Measurements from ENCODE around the gene FAM181A.

FAM181A gene

DNA sequence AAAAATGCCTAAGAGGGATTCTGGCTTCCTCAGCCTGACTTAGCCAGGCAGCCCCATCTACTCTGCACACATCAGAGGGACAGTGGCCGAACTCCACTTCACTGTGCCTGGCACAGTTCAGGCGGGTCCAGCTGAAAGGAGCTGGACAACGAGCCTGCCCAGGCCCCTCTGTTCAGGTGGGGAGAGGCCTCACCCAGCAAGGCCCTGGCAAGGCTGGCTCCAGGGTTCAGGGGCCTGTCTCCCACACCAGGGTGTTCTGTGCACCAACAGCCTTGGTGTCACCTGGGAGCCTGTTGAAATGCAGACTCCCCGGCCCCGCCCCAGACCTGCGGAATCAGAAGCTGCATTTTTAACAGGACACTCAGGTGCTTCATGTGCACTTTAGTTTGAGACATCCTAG is 9.8 kb downstream of the FAM181A start:
- H3K9me3 Mint-ChIP-seq = no peaks in the 10 kb centered on the region
- peaks cover 3% of the 10 kb centered on the region for H3K27me3 Mint-ChIP-seq
- H3K4me3 Mint-ChIP-seq = no peak overlapping the region
- peaks cover 9% of the 10 kb centered on the region for H3K4me1 Mint-ChIP-seq
- no peaks in the 10 kb centered on the region for H3K36me3 Mint-ChIP-seq
- no peak overlapping the region for H3K27ac Mint-ChIP-seq

DNA sequence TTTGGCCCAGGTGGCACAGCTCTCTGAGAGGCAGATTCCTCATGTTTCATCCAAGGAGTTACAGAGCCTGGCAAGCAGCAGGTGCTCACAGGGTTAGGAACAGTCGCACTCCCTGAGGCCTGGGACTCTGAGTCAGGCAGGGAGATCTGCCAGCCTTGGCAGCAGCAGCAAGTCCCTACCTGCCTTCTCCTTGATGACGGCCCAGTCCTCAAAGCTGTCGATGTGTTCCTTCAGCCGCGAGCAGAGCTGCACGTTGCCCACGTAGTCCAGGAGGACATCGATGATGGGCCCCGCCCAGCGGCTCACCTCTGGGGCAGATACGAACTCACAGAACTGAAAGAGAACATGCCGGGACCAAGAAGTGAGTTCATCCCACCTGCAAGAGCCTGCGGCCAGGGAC is 10.4 kb downstream of the FAM181A start:
- Mint-ChIP-seq H3K27me3 (peaks cover 3% of the 10 kb centered on the region), H3K27ac (peak overlapping the region; percentile 62), H3K9me3 (no peaks in the 10 kb centered on the region), H3K4me1 (peaks cover 9% of the 10 kb centered on the region), H3K36me3 (no peaks in the 10 kb centered on the region), H3K4me3 (no peak overlapping the region)

DNA sequence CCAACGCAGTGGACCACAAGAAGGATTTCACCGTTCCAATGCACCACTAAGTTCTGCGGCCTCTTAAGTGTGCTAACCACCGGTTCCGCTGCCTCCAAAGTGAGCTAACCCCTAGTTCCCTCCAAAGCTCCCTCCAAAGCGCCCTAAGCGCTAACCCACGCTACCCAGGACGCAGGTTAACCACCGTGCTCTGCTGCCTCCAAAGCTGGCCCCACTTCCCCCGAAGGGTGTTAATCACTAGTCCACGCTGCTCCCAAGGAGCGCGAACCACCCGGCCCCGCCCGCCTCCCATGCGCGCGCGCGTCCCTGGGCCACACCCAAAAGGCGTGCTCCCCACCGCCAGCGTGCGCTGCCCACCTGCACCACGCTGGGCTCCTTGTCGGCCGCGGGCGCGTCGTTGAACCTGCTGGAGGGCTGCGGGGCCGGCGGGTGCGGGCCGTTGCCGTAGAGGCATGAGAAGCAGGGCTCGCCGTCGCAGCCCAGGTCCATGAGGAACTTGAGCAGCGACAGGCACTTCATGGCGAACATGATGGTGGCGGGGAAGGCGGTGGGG is 11.7 kb downstream of the FAM181A start:
- peaks cover 3% of the 10 kb centered on the region for H3K27me3 Mint-ChIP-seq
- no peaks in the 10 kb centered on the region for H3K36me3 Mint-ChIP-seq
- H3K27ac Mint-ChIP-seq = no peak overlapping the region
- peaks cover 9% of the 10 kb centered on the region for H3K4me1 Mint-ChIP-seq
- H3K9me3 Mint-ChIP-seq = no peaks in the 10 kb centered on the region
- H3K4me3 Mint-ChIP-seq = peak overlapping the region; percentile 60

DNA sequence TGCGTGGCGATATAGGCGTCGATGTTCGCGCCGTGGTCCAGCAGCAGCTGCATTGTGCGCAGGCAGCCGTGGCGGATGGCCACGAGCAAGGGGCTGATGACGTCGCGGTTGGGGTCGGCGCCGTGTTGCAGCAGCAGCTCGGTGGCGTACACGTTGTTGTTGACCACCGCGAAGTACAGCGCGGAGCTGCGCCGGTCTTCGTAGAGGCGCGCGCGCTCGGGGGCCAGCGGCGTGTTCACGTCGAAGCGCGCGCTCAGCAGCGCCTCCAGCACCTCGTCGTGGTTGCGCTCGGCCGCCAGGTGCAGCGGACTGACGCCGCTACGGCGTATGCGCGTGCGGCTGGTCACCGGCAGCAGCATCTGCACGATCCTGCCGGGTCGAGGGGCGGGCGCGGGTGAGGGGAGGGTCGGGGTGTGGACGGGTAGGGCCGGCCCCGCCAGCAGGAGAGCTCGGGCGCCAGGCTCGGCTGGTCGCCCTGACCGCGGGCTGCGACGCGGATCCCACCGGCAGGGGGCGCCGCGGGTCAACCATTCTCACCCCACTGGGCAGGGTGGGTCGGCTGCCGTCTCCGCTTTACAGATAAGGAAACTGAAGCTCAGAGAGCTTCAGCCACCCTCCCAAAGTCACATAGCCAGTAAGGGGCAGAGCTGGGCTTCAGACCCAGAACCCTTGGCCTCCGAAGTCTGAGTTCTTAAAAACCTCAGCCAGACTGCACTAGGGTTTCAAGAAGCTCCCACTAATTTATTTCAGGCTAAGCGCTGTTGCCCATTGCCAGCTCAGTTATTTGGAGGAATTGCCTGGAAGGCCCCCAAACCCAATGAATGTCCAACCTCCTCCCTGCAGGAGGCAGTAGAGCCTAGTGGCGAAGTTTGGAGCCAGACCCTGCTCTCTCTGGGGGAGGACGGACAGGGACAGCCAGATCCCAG is 12.4 kb downstream of the FAM181A start:
- H3K4me3 Mint-ChIP-seq = peak overlapping the region; percentile 60
- no peaks in the 10 kb centered on the region for H3K36me3 Mint-ChIP-seq
- H3K4me1 Mint-ChIP-seq = peaks cover 9% of the 10 kb centered on the region
- H3K27me3 Mint-ChIP-seq = peaks cover 3% of the 10 kb centered on the region
- no peaks in the 10 kb centered on the region for H3K9me3 Mint-ChIP-seq
- no peak overlapping the region for H3K27ac Mint-ChIP-seq

DNA sequence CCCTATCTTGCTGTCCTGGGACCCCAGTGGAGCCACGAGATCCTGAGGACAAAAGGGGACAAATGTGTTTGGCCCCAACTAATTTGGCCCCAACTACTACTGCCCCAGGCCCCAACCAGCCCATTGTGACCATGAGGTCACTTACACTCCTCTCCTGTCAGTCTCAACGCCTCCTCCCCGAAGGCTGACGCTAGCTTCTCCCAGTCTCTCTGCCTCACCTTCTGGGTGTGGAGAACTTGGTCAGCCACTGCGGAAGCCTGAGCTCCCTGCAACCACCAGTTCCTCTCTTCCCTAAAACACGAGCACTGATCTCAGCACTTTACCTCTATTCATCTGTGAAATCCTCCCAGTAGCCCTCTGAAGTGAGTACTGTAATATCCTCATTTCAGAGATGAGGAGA is 13.3 kb downstream of the FAM181A start:
- Mint-ChIP-seq H3K4me3 (peak overlapping the region; percentile 65), H3K4me1 (peaks cover 9% of the 10 kb centered on the region), H3K9me3 (no peaks in the 10 kb centered on the region), H3K36me3 (no peaks in the 10 kb centered on the region), H3K27me3 (peaks cover 3% of the 10 kb centered on the region), H3K27ac (peak overlapping the region; percentile 89)

DNA sequence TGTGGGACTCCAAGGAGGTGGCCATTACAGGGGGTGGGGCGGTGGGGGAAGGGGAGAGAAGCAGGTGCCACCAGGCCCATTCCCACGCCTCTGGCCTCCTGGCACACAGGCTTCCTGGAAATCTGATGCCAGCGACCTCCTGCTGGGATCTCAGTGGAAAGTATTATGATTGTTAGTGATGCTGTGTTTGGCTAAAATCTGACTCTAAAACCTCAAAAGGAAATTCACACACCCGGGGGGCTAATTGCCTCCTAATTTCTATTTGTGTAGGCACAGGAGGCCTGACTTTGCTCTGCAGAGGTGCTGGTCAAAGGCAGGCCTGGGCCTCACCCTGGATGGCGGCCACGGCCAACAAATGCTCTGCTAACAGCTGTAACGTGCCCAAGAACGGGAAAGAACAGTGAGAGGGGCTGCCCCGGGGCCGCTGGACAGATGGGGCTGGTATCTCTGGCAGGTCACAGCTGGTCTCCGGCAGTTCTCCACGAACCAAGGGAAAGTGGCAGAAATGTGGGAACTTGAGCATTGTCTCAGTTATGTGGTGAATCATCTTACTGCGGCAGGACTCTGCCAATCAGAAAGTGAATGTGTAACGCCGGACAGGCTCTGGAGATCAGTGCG is 14.3 kb downstream of the FAM181A start:
- H3K27me3 Mint-ChIP-seq = peaks cover 3% of the 10 kb centered on the region
- no peaks in the 10 kb centered on the region for H3K9me3 Mint-ChIP-seq
- peak overlapping the region; percentile 38 for H3K27ac Mint-ChIP-seq
- no peaks in the 10 kb centered on the region for H3K36me3 Mint-ChIP-seq
- peaks cover 9% of the 10 kb centered on the region for H3K4me1 Mint-ChIP-seq
- H3K4me3 Mint-ChIP-seq = no peak overlapping the region

DNA sequence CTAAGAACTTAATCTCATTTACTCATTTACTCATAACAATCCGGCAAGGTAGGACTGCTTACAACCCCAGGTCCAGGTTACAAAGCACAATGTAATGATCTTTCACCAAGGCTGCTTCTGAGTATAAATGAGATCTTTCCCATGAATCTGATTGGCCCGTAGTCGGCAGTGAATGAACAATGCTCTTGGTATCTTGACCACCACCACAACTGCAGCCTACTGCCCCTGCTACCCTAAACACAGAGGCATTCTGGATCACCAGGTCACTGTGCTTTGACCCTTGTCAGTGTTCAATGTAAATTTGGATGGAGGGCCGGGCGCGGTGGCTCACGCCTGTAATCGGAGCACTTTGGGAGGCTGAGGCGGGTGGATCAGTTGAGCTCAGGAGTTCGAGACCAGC is 15.9 kb downstream of the FAM181A start:
- H3K27me3 Mint-ChIP-seq = peaks cover 2% of the 10 kb centered on the region
- no peak overlapping the region for H3K4me3 Mint-ChIP-seq
- H3K4me1 Mint-ChIP-seq = peaks cover 9% of the 10 kb centered on the region
- no peaks in the 10 kb centered on the region for H3K9me3 Mint-ChIP-seq
- H3K36me3 Mint-ChIP-seq = no peaks in the 10 kb centered on the region
- no peak overlapping the region for H3K27ac Mint-ChIP-seq

DNA sequence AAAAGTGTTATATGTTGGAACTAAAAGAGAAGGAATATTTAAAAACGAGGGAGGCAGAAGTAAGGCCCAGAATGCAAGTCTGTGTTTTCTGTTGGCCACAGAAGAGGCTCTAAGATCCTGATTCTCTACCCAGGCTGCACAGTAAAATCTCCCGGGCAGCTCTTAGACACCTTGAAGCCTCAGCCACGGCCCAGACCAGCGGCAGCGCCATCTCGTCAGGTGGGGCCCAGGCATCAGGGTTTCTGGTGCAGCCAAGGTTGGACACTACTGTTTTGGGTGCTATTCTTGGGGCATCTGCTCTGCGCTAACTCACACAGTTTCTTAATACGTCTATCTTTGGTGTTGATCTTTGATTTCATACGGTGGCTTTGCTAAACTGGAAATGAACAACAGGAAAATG is 16.8 kb downstream of the FAM181A start:
- H3K27ac Mint-ChIP-seq = no peak overlapping the region
- no peaks in the 10 kb centered on the region for H3K9me3 Mint-ChIP-seq
- no peak overlapping the region for H3K4me3 Mint-ChIP-seq
- H3K27me3 Mint-ChIP-seq = peaks cover 2% of the 10 kb centered on the region
- peaks cover 9% of the 10 kb centered on the region for H3K4me1 Mint-ChIP-seq
- H3K36me3 Mint-ChIP-seq = no peaks in the 10 kb centered on the region

DNA sequence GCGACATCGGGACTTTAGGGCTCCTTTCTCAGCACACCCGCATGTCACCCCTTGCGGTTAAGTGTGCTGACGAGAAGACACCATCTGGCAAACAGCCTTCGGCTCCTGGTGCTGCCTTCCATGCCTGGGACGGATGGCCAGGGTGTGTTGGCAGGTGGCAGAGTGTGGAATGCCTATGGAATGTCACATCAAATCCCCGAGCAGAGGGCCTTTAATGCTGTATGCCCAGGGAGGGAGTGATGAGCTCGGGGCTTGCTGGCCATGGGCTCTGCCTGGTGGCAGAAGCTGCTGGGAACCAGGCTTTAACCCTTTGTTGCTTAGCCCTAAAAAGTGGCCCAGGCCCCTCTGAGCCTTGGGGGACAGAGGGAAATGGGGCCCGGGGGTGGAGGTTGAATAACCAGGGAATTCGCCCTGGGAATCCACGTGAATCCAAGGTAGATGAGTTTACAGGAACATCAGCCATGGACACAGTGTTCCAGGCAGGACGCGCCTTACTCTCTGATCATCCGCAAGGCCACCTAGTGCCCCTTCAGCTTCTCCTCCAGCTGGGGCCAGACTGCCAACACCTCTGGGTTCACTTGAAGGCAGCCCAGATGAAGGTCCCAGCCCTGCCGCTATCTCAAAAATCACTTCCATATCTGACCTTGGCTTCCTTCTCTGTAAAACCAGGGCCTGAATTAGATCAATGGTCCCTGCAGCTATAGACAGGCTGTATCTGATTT is 17.4 kb downstream of the FAM181A start:
- no peak overlapping the region for H3K4me3 Mint-ChIP-seq
- no peak overlapping the region for H3K27ac Mint-ChIP-seq
- H3K36me3 Mint-ChIP-seq = no peaks in the 10 kb centered on the region
- peaks cover 2% of the 10 kb centered on the region for H3K27me3 Mint-ChIP-seq
- peaks cover 9% of the 10 kb centered on the region for H3K4me1 Mint-ChIP-seq
- no peaks in the 10 kb centered on the region for H3K9me3 Mint-ChIP-seq

DNA sequence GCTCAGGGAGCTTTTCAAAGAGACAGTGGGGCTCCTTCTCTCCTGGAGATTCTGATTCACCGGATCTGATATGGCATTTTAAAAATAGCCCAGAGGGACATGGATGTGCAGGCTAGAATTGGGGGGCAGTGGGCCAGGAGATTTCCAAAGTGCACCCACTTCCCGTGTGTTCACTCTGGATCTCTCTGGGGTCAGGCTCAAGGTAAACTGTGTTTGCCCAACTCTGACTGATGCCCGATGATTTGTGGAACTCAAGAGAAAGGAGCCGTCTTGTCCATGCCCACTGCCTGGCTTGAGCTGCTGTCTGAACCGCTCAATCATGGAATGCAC is 17.9 kb downstream of the FAM181A start:
- Mint-ChIP-seq H3K4me1 (peaks cover 6% of the 10 kb centered on the region), H3K27me3 (peaks cover 2% of the 10 kb centered on the region), H3K27ac (no peak overlapping the region), H3K36me3 (no peaks in the 10 kb centered on the region), H3K9me3 (no peaks in the 10 kb centered on the region), H3K4me3 (no peak overlapping the region)

DNA sequence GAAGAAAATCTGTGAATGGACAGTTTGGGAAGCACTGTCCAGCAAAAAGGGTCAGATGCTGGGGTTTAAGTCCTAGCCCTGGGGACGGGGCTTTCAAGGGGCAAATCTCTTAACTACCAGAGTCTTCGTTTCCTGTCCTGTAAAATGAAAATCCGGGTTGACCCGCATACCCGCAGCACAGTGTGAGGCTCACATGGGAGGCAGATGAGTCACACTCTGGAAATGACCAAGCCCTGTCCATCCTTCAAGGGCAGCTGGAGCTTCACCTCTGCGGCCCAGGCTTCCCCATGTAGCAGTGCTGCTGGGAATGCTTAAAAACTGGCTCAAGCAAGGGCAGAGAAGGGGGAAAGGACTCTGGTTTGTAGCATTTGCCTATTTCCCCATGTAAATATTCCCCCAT is 19.0 kb downstream of the FAM181A start:
- Mint-ChIP-seq H3K27ac (no peak overlapping the region), H3K27me3 (no peaks in the 10 kb centered on the region), H3K36me3 (no peaks in the 10 kb centered on the region), H3K9me3 (no peaks in the 10 kb centered on the region), H3K4me3 (no peak overlapping the region), H3K4me1 (no peaks in the 10 kb centered on the region)

DNA sequence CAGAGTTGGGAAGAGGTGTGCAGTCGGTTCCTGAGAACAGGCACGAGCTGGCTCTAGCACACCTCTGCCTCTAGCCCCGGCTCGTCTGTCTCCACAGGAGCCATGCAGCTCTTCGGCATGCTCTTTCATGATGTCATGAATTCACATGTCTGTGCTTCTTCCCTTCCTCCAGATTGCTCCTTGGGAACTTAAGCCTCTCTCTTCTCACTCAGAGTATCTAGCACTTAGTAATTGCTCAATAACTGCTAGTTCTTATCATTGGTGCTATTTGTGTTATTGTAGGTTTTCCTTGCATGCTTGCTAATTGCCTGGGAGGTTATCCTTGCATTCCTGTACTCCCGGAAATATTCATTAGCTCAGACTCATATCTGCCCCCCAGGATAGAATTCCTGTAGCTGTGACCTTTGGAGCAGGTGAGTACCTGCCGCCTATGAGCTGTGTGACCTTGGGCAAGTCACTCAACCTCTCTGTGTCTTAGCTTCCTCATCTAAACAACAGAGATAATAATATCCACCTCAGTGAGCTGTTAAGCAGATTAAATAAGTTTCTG is 19.5 kb downstream of the FAM181A start:
- Mint-ChIP-seq H3K9me3 (no peaks in the 10 kb centered on the region), H3K4me1 (no peaks in the 10 kb centered on the region), H3K27me3 (no peaks in the 10 kb centered on the region), H3K27ac (no peak overlapping the region), H3K36me3 (no peaks in the 10 kb centered on the region), H3K4me3 (no peak overlapping the region)

DNA sequence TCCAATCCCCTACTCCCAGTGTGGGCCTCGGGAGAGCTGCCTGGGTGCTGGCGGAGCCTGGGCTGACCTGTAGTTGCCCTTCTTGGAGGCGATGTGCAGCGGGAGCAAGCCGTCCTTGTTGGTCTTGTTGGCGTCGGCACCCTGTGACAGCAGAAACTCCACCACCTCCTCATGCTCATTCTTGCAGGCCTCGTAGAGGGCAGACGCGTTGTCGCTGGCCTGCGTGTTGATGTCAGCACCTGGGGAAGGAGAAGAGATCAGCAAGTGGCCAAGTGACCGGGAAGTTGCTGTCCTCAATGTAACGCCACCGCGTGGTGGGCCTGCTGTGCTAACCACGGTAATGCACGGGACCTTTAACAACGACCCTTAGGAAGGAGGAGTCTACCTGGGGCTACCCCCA is 20.1 kb downstream of the FAM181A start:
- Mint-ChIP-seq H3K4me1 (no peaks in the 10 kb centered on the region), H3K4me3 (no peak overlapping the region), H3K9me3 (no peaks in the 10 kb centered on the region), H3K27me3 (no peaks in the 10 kb centered on the region), H3K36me3 (no peaks in the 10 kb centered on the region), H3K27ac (no peak overlapping the region)

DNA sequence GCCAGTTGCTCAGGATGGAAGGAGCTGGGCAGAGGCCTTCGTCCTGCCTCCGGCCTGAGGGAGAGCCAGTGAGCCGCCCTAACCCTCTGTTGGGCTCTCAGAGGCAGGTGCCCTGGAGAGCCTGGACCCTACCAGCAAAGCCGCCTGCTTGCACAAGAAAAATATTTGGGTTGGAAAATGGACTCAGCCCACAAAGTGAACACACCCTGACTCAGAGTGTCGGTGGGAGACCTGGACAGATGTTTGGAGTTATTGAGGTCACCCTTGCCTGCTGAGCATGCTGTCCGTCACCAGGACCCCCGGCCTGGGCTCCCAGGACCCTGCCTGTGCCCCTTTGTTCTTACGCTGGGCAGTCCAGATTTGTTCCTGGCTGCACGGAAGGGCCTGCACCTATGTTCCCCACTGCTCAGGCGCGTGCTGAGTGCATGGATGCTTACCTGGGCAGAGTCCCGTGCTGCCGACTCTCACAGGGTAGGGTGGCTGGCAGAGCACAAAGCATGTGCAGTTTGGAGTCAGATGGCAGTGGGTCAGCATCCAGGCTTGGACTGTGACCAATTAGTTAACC is 22.4 kb downstream of the FAM181A start:
- peaks cover 12% of the 10 kb centered on the region for H3K4me1 Mint-ChIP-seq
- H3K27me3 Mint-ChIP-seq = no peaks in the 10 kb centered on the region
- no peaks in the 10 kb centered on the region for H3K9me3 Mint-ChIP-seq
- no peak overlapping the region for H3K27ac Mint-ChIP-seq
- H3K4me3 Mint-ChIP-seq = no peak overlapping the region
- no peaks in the 10 kb centered on the region for H3K36me3 Mint-ChIP-seq

DNA sequence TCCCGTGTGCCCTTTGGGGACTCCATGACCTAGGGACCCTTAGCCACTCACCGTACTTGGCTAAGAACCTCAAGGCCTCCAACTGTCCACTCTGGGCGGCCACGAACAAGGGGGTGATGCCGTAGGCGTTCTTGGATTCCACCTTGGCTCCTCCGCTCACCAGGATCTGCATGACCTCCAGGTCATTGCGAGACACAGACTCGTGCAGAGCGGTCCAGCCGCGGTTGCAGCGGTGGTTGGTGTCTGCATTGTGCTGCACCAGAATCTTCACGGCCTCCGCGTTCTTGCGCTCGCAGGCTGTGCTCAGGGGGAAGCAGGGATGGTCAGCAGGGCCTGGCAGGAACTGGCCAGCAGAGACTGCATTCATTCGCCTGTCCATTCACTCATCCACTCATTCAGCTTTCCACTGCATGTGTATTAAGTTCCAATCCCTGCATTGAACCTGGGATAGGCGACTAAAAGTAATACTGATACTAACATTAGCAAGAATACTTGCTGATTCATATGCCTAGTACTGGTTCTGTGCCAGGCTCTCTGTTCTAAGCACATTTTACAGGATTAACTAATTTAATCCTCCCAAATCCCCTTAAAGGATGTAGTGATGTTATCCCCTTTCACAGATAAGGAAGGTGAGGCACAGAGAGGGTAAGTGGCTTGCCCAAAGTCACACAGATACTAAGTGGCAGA is 23.9 kb downstream of the FAM181A start:
- Mint-ChIP-seq H3K4me1 (peaks cover 25% of the 10 kb centered on the region), H3K36me3 (no peaks in the 10 kb centered on the region), H3K27me3 (no peaks in the 10 kb centered on the region), H3K4me3 (no peak overlapping the region), H3K9me3 (no peaks in the 10 kb centered on the region), H3K27ac (no peak overlapping the region)
